GM20431 (cell line): ENCODE measurements around the gene LBHD2.

Experiments used
- in situ Hi-C: fragments of 300-500 bp; cut with MseI, MboI; formaldehyde crosslinking; loops from one replicate; pipeline ENCODE4 v1.15.0; 2020; ENCODE audit warnings: low sequenced_read_pairs; ENCODE audit not compliant: unreplicated experiment

Gene LBHD2

DNA sequence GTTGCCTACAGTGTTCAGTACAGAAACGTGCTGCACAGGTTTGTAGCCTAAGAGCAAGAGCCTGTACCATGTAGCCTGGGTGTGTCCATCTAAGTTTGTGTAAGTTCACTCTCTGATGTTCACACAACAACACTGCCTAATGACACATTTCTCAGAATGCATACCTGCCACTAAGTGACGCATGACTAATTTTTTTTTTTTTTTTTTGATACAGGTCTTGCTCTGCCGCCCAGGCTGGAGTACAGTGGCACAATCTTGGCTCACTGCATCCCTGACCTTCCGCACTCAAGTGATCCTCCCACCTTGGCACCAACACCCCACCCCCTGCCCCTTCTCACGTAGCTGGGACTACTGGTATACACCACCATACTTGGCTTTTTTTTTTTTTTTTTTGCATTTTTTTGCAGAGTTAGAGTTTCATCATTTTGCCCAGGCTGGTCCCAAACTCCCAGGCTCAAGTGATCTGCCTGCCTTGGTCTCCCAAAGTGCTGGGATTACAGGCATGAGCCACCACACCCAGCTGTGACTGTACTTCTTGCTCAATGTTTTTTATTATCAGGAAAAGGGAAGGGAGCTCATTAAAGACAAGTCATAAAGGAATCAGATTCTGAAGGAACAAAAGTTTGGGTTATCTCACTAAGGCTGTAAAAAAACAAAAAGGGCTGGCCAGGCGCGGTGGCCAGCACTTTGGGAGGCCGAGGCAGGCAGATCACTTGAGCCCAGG is 16.6 kb upstream of the LBHD2 start:
- in situ Hi-C loops: no loop called here

DNA sequence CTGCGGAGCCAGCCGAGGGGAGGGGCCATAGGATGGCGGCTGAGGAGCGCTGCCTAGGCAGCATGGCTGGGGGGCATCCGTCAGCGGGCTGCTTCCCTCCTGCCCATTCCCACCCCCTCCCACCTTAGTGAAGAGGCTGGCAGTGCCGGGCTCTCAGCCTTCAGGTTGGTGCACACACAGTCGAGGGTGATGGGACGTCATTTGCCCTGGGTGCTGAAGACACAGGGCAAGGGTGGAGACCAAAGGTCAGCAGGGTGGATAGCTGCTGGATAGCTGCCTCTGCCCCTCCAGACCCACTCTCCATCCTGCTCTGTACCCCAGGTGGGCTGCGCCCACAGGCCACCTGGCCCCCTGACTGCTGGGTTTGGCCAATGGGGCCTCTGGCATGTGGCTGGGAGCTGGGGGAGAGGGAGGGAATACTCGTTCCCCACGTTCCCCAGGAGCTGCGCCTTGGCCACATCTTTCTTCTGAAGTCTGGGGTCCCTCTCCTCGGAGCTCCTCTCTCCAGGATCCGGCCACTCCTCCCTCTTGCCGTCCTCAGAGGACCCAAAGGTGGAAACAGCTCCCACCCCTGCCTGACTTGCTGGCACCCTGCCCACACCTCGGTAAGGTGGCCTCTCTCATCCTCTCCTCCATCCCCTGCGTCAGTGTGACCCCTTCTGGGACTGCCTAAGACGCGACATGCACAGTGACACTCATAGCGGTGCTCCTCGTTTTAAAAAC is 15.5 kb upstream of the LBHD2 start:
- in situ Hi-C loops: no loop called here

- in situ Hi-C loops: no loop called here
These were observed 13.6 kb upstream of the LBHD2 start for GRCh38 chr14:103070263-103070885.

GRCh38 chr14:103070971-103071542 is 13.0 kb upstream of the LBHD2 start:
- in situ Hi-C loops: no loop called here

DNA sequence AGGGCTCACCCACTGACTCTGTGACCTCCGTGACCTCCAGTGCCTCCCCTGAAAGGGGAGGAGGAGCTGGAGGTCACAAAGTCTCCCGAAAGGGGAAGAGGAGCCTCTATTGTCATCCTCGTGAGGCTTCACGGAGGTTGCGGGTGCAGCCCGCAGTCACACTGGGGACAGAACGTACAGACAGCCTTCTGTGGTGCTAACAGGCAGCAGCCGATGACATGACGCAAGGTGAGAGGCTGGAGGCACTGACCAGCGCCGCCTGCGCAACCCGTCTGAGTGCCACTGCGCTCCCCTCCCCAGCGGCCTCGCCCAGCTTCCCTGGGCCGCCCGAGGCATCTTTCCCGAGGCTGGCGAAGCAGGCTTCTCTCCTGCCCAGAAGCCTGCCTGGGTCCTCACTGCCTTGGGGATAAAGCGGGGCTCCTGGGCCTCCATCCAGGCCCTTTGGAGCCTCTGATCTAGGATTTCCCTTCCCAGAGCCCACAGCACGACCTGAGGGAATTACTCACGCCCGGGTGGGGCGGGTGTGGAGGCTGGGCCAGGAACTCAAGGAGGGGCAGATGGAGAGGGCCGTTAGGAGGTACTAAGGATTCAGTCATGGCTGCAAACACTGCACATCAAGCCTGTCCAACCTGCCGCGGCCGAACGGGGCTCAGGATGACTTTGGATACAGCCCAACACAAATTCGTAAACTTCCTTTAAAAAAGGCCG is 12.3 kb upstream of the LBHD2 start:
- in situ Hi-C loops: no loop called here

DNA sequence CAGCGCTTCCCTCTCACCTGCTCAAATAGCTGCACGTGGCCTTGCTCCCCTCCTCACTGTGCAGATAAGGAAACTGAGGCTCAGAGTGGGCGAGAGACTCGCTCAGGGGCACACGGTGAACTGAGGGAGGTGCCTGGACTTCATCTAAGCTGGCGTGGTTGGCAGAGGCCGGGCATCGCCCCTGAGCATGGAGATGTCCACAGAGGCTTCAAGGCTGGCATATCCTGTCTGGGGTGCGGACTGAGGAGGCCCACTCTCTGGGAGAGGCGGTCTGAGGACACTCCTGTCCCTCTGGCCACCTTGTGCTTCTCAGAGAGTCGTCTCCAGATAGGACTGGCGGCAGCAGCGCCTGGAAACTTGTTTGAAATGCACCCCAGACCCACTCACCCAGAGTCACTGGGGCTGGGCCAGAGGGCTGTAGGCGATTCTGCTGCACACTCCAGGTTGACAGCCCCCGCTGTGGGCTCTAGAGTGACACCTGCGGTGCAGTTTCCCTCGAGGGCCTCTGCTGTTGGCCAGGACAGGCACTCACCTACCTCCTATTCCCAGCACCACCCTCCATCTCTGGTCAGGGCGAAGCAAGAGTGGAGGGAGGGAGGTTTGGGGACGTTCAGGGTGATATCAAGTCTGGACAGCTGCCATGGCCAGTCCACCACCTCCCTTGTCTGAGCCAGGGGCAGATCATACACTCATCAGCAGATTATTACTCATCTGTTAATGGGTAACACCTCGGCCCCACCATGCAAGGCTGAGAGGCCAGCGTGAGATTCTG is 11.2 kb upstream of the LBHD2 start:
- in situ Hi-C loops: no loop called here

- in situ Hi-C loops: no loop called here
These were observed 10.6 kb upstream of the LBHD2 start for GRCh38 chr14:103073367-103073875.

GRCh38 chr14:103073876-103074728 is 9.9 kb upstream of the LBHD2 start:
- in situ Hi-C loops: no loop called here

GRCh38 chr14:103074729-103075367 is 9.2 kb upstream of the LBHD2 start:
- in situ Hi-C loops: loop anchor here (25.0 kb wide), 1 partner anchor 212 kb away; no protein-coding TSS in a partner anchor

GRCh38 chr14:103078420-103078749 is 5.6 kb upstream of the LBHD2 start:
- in situ Hi-C loops: loop anchor here (25.0 kb wide), 1 partner anchor 209 kb away; no protein-coding TSS in a partner anchor

DNA sequence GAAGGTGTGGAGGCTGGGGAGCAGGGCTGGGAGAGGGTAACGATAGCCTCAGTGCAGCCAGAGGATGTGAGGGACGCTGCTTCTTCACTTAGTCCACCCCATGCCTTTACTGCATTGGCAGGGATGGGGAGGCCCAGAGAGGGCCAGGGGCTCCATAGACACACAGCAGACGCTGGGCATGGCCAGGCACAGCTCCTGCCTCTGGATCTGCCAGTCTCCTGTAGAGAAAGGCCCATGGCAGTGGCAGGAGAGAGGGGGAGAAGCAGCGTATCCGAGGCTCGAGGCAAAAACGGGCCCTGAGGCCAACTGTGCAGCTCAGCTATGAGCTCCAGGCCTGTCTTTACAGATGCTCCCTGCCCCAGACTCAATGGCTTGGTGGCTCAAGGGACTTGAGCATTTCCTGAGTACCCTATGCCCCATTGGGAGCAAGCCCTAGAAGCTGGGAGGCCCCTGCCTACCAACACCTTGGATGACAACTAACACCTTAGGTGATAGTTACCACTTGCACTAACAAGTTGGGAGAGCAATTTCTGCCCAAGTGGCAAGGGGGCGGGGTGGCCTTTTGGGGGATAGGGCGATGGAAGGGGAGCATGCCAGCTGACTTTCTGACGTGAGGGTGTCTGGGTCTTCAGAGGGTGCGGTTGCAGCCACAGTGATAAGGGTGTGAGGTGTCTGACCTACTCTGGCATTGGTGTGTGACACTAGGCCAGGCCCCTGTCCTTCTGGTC is 5.0 kb upstream of the LBHD2 start:
- in situ Hi-C loops: loop anchor here (25.0 kb wide), 1 partner anchor 208 kb away; no protein-coding TSS in a partner anchor

- in situ Hi-C loops: loop anchor here (25.0 kb wide), 1 partner anchor 205 kb away; no protein-coding TSS in a partner anchor
These were observed 2.1 kb upstream of the LBHD2 start for GRCh38 chr14:103081951-103082350.

DNA sequence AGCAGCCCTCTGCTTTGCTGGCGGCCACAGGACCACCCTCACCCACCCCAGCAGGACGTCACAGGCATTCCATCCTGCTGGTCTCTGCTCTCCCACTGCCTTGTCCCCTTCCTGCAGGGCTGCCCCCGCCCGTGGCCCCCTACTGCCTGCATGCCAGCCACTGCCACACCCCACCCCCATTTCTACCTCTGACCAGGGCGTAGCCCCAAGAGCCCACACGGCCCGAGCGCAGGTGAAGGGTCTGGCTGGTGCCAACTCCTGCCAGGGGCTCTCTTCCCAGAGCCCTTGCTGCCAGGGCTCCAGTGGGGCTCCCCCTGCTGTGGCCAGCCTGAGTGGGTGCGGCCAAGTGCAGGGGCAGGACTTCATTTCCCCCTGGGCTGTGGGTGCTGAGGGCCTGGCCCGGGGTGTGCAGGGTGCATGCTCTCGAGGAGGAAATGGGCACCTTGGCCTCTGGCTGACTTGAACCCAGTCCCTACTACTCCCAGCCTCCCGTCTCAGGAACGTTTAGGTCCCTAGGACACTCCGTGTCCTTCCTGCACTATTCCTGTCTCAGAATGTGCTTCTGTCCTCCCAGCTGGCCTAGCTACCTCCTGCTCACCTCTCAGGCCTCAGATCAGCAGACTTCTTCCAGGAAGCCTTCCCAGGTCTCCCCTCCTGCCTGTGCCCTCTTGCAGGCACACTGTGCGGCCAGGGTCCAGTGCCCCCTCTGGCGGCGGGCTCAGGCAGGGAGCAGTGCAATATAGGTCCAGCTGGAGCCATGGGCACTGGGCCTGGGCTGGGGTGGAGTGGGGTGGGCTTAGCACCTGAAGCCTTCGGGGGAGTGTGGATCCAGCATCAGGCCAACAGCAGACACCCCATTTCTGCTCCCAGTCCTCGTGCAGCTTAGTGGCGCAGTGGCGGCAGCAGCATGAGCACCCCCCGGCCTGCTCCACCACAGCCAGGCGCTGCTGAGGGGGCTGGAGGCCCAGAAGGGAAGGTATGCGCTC is 1.4 kb downstream of the LBHD2 start:
- in situ Hi-C loops: loop anchor here (25.0 kb wide), 1 partner anchor 202 kb away; no protein-coding TSS in a partner anchor

- in situ Hi-C loops: loop anchor here (25.0 kb wide), 1 partner anchor 200 kb away; no protein-coding TSS in a partner anchor
These were observed 2.8 kb downstream of the LBHD2 start for GRCh38 chr14:103086771-103087342.

DNA sequence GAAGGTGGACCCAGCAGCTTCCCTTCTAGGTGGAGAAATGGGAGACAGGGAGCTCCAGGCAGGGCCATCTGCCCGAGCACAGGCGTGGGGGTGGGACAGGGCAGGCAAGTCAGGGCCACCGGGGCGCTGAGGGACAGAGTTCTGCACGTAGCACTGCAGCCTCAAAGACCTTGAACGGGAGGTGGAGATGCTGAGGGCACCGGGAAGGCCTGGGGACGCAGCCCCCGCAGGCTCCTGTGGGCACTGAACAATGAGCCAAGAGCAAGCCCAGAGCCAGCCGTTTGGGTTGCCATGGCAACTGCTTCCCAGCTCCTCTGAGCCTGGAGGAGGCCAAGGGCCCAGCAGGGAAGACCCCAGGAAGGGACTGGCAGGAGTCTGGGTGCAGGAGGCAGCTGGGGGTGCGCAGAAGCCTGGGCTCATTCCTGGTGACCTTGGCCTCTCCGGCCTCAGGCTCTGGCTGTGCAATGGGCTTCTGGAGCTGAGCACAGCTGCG is 3.4 kb downstream of the LBHD2 start:
- in situ Hi-C loops: loop anchor here (25.0 kb wide), 1 partner anchor 200 kb away; no protein-coding TSS in a partner anchor
